HCT116 (cell line): ENCODE data around the gene AUTS2.

ENCODE experiments used
- ATF3 ChIP-seq: IDR thresholded peaks from 2 replicates; pipeline ENCODE4 v1.6.1; 2012
- CTCF ChIP-seq, 3 experiments: fragments of 200-600 bp in 1 of 3; sonication (generic) in 1 of 3; IDR thresholded peaks in 2 of 3; conservative IDR thresholded peaks in 1 of 3; 2 replicates each; pipeline ENCODE4 v1.5.1; 2012 to 2017; ENCODE audit warnings: low read depth in 2 of 3, low read length in 2 of 3, antibody characterized with exemption in 1 of 3, borderline replicate concordance in 1 of 3, control low read depth in 1 of 3, mild to moderate bottlenecking in 1 of 3, mixed read lengths in 1 of 3, mixed run types in 1 of 3, moderate library complexity in 1 of 3; ENCODE audit not compliant: insufficient read depth in 1 of 3
- YY1 ChIP-seq: IDR thresholded peaks from 2 replicates; pipeline ENCODE4 v1.6.1; 2011; ENCODE audit warnings: low read length, low read depth, moderate library complexity, mild to moderate bottlenecking; ENCODE audit not compliant: insufficient replicate concordance; ENCODE audit errors: extremely low read depth
- ZFX ChIP-seq: fragments of 450-650 bp; IDR thresholded peaks from 2 replicates; pipeline ENCODE4 v1.6.1; 2017

DNA sequence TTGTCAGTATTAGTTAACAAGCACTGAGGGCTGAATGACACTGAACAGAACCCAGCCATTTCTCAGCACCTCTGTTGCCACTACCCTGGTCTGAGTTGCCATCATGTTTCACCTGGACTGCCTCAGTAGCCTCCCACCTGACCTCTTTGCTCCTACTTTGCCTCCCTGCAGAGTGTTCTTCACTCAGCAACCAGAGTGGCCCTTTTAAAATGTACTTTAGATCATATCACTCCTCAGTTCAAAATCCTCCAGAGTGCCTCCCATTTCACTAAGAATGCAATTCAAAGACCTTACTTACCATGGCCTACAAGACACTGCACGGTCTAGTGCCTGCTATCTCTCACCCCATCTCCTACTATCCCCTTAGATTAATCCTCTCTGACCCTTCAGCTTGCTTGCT is 214.5 kb downstream of the AUTS2 start:
- TF ChIP-seq YY1 (no peak), ATF3 (no peak), CTCF (IDR thresholded peaks at IDR 0.05 in 2 of 3, conservative IDR thresholded peaks at IDR 0.05 in 1 of 3; ENCODE audit: borderline replicate concordance in 1 of 3, insufficient read depth in 1 of 3, low read depth in 2 of 3, low read length in 2 of 3) (no peak), ZFX (no peak)
